Omental fat pad (tissue), 4 donors: ENCODE measurements around the gene VWA5B1. TPM values are rescaled to one million over a fixed set of nuclear protein-coding genes. Genes with fewer than 3 reads are reported as not detected.
"Not testable (repeated sequence)": the region's sequence is repeated elsewhere in the genome, so short reads cannot be mapped to it uniquely, and the experiment has no call there.

Experiments used
- ATAC-seq: fragments of 150-250 bp; one replicate; pipeline ENCODE4 v1.9.1; 2016; ENCODE audit warnings: mild to moderate bottlenecking, moderate library complexity; ENCODE audit not compliant: low FRiP score
- DNase-seq: peaks from one replicate; pipeline ENCODE4 v3.0.0-alpha.2; 2019; ENCODE audit warnings: low spot score
- total RNA-seq, 4 donors: library from RNA; depleted of rRNA; stranded (reverse); fragments of >200 nt; gene quantifications; one replicate each; pipeline ENCODE4 v1.1.0, GENCODE V29; 2016
- TF ChIP-seq, protein P1 (sequence below), 3 donors: fragments of 450-650 bp; IDR thresholded peaks; one replicate each; pipeline ENCODE4 v1.5.1; 2016 to 2017; ENCODE audit warnings: antibody characterized with exemption in 3 of 3, mild to moderate bottlenecking in 3 of 3, moderate library complexity in 2 of 3

Gene VWA5B1
- total RNA-seq, 4 donors from 2014 or later: not detected

DNA sequence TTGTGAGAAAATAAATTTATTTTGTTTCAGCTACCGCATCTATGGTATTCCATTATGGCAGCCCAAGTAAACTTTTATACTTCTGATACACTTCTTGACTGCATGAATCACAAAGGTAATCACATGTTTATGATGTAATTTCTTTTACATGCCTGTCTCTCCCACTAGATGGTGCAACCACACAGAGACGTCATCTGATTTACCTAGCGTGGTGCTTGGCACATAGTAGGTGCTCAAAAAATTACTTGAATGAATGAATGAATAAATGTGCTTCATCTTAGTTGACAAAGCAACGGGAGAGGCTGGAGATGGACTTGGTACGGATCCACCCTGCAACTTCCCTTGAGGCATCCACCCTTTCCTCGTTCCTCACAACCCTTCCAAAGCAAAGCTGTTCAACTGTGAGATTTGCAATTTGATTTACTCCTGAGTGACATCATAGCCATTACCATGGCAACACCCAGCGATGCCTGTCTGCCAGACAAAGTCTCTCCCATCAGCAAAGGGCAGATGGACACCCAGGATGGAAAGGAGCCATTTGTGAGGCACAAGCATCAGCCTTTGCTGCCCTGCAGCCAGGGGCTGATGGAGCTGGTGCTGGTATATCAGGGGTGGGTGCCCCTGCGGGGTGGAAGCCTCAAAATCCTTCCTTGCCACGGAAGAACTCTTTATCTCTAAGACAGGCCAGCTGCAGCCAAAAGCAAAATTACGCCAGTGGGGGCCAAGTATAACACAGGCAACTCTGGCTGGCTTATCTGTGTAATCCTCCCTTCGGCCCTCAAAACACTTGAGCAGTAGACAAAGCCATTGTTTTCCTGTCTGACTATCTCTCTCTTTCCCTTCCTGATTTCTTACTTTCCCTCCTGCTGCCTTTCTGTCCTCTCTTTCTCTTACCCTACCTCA is 18.9 kb upstream of the VWA5B1 start:
- DNase-seq (no peak), ATAC-seq (no peak)
- TF ChIP-seq, protein P1, sequence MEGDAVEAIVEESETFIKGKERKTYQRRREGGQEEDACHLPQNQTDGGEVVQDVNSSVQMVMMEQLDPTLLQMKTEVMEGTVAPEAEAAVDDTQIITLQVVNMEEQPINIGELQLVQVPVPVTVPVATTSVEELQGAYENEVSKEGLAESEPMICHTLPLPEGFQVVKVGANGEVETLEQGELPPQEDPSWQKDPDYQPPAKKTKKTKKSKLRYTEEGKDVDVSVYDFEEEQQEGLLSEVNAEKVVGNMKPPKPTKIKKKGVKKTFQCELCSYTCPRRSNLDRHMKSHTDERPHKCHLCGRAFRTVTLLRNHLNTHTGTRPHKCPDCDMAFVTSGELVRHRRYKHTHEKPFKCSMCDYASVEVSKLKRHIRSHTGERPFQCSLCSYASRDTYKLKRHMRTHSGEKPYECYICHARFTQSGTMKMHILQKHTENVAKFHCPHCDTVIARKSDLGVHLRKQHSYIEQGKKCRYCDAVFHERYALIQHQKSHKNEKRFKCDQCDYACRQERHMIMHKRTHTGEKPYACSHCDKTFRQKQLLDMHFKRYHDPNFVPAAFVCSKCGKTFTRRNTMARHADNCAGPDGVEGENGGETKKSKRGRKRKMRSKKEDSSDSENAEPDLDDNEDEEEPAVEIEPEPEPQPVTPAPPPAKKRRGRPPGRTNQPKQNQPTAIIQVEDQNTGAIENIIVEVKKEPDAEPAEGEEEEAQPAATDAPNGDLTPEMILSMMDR (IDR thresholded peaks at IDR 0.05): no peak

- DNase-seq, ATAC-seq: not testable (repeated sequence)
Measured at GRCh38 chr1:20273716-20274115, 17.0 kb upstream of the VWA5B1 start.

- TF ChIP-seq, protein P1 (IDR thresholded peaks at IDR 0.05): no peak
- DNase-seq (no peak), ATAC-seq (no peak)
Measured at GRCh38 chr1:20275319-20275925, 15.3 kb upstream of the VWA5B1 start.

DNA sequence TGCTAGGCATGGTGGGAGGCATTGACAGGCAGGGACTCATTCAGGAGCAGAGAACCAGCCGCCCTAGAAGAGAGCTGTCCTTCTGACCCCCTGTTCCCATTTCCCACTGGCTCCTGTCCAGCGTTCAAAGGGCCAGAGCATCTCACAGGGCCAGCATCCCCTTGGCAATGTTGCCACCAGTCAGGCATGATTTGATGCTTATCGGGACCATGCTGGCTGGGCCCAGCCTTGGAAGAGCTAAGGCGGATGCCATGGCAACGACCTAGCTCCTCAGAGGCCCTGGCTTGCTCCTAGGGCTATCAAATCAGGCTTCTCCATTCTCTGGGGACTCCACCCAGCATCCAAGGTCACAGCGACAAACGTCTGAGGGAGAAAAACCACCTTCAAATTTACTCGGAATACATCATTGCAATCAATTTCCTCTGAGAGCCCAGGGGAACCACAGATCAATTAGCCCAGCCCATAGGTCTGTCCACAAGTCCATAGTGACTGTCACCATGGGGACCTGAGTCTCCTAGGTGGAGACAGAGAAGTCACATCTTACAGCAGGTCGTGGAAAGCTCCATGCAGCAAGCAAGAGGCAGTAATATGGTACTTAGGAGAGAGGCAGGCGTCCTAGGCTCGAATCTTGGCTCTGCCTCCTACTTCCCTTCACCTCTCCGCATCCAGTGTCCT is 14.1 kb upstream of the VWA5B1 start:
- no peak for DNase-seq
- TF ChIP-seq, protein P1 (IDR thresholded peaks at IDR 0.05): no peak
- ATAC-seq: no peak

DNA sequence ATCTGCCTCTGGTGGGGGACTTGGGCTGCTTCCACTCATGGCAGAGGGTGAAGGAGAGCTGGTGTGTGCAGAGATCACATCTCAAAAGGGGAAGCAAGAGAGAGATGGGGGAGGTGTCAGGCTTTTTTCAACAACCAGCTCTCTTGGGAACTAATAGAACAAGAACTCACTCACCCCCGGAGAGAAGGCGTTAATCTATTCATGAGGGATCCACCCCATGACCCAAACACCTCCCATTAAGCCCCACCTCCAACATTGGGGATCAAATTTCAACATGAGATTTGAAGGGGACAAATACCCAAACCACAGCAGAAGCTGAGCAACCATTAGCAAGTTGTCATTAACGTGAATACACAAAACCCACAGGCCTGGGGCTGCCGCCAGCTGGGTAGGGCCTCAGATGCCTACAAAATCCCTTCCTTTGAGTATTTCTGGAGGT is 12.0 kb upstream of the VWA5B1 start:
- ATAC-seq (no peak), DNase-seq (no peak)
- TF ChIP-seq, protein P1 (IDR thresholded peaks at IDR 0.05): no peak

DNA sequence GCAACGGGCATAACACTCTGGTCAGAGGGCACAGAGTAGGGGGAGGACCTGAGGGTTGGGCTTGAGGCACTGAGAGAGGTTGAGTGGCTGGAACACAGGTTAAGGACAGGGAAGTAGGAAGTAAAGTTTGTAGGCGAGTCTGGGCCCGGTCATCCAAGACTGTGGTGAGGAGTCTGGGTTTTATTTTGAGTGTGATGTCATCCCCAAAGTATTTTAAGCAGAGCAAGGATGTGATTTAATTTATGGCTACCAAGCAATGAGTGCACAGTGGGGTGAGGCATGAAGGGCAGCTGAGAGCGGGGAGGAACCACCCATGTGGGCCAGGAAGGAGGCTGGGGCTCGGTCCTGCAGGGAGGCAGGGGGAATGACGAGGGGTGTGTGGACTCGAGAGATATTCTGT is 11.2 kb upstream of the VWA5B1 start:
- no peak for ATAC-seq
- TF ChIP-seq, protein P1 (IDR thresholded peaks at IDR 0.05): no peak
- DNase-seq: no peak

GRCh38 chr1:20280341-20280740 is 10.3 kb upstream of the VWA5B1 start:
- no peak for ATAC-seq
- DNase-seq: no peak
- TF ChIP-seq, protein P1 (IDR thresholded peaks at IDR 0.05): no peak
